NCI-H2196 (cell line): Measurements from ENCODE around the gene SPRR4.

ENCODE experiments used
- DNase-seq: peaks from one replicate; lab custom pipeline; 2025; ENCODE audit not compliant: unreplicated experiment; lab: John Stamatoyannopoulos, UW

The SPRR4 gene, protein sequence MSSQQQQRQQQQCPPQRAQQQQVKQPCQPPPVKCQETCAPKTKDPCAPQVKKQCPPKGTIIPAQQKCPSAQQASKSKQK

DNA sequence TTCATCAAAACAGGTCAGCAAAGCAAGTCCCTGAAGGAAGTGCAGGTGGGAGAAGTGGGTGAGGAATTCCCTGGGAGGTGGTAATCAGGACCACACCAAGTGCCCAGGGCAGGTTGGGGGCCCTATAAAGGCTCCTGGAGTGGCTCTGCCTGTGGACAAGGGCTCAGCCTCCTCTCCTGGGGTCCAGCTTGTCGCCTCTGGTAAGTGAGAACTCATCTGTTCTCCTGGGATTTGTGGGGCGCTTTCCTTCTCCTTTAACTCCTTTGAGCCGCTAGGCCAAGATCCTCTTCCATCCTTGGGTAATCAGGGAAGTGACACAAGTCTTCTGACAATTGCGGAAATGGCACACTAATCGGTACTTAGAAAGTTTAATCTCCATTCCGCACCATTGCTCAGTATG lies at the start of gene SPRR4:
Gene SPRR4, plus strand, starts transcription at position 154 of the 400 bp plus-strand sequence. CDS start 1,243 bp downstream, outside the sequence.
- no peak for DNase-seq

DNA sequence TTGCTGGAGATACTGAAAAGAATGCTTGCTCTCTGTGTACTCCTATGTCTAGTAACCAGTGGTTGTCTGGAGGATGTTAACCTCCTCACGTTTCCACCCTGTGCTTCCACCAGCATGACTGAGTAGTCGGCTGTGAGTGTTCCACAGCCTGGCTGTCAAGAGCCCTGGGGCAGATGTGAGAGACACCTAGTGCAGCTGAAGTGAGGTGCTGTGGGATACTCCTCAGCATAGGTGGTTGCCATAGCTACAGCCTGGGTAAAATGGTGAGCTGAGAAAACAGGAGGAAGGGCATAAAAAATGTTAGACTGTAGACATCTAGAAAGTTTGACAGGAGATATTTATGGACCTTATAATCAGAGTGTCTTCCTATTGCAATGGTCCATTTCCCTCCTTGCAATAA lies 46.3 kb upstream of the SPRR4 start:
- DNase-seq: no peak

DNA sequence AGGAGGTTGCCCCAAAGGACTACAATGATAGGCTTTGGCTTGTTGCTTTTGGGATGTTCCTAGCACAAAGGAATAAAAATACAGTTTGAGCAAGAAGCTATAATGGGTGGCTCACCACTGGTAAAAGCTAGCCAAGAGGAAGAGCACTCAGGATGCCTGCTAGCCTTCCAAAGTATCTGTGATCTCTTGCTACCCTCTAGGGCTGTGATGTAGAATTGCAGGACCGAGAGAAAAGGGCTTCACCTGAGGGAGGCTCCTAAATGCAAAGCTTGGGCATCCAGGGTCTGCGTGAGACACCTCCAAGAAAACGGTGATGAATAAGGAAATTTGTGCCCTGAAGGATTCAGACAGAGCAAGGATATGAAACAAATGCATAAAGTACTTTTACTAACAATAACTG lies 44.4 kb upstream of the SPRR4 start:
- no peak for DNase-seq

- DNase-seq: no peak
Measured at GRCh38 chr1:152928671-152929070, 41.8 kb upstream of the SPRR4 start.

DNA sequence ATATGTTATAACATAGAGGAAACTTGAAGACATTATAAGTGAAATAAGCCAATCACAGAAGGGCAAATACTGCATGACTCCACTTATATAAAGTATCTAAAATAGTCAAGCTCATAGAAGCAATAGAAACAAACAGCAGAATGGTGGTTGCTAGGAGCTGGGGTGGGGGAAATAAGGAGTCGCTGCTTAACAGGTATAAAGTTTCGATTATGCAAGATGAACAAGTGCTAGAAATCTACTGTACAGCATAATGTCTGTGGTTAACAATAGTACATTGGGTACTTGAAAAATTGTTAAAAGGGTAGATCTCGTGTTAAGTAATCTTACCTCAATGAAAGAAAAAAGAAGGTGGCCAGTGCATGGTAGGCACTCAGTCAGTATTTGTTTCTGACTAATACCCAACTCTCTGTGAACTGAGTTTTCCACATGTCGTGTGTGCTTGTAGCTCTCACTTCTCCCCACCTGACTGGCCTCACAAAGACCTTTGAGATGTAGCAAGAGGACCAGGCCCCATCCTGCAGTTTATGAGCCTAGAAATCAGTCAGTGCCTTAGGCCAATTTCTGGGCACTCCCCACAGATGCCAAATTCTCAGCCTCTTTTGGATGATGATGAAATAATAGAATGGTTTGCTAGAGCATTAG lies 38.2 kb upstream of the SPRR4 start:
- no peak for DNase-seq

DNA sequence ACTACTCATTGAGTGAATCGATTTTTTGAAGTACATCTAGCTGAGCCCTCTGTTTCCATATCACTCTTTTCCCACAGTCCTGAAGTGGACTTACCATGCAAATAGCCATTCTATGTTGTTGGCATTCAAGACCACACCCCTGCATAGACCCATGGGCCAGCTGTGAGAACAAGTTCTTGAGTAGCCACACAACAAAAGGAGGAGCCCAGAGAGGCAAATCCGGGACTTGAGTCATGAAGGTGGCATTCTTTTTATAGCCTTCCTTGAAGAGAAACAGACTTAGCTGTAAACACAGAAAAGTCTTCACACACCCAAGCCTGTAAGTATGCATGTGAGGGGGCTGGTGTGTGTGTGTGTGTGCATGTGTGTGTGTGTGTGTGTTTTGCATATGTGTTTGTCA lies 37.3 kb upstream of the SPRR4 start:
- no peak for DNase-seq

GRCh38 chr1:152940614-152941013 lies 29.8 kb upstream of the SPRR4 start:
- DNase-seq: no peak

- DNase-seq: no peak
Measured at GRCh38 chr1:152941037-152941711, 29.3 kb upstream of the SPRR4 start.

- no peak for DNase-seq
Measured at GRCh38 chr1:152942161-152942560, 28.3 kb upstream of the SPRR4 start.

GRCh38 chr1:152946248-152946647 lies 24.2 kb upstream of the SPRR4 start:
- DNase-seq: no peak

GRCh38 chr1:152946651-152947256 lies 23.7 kb upstream of the SPRR4 start, which contains the start of gene SPRR5:
Gene SPRR5, plus strand, starts transcription at chr1:152947206. Its CDS starts 1,349 bp downstream, at chr1:152948555.
- no peak for DNase-seq

DNA sequence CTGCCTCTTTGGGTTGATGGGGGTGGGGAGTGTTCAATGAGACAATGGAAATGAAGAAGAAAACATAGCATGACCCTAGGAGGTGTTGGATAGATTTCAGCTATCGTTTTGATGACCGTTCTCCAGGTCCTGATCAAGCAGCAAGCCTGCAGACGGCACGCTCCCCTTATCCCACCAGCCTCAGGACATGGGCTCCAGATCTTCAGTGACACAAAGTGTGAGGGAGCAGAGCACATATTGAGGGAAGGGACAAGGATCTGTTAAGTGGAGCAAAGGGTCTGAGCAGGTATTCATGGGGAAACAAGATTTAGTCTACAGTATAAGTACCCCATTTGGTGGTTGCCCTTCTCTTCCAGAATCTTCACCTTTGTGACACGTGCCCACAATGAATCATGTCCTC lies 18.7 kb upstream of the SPRR4 start:
- DNase-seq: no peak

- no peak for DNase-seq
Measured at GRCh38 chr1:152953761-152954160, 16.7 kb upstream of the SPRR4 start.

DNA sequence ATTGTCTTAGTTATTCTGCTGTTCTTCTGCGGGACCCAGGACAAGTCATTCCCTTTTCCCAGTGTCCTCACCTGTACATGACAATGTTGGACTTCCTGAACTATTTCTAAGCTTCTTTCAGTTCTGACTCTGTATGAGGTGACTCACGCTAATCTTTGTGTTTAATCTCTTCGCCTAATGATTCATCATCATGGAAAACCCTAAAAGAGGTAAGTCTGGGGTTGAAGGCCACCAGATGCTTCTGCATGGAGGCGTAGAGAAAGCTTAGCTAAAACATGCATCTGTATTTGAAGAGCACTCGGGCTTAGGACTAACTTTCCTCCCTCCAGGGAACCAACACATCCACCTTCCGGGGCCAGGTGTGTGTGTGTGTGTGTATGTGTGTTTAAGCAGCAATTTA lies 16.0 kb upstream of the SPRR4 start:
- DNase-seq: no peak

DNA sequence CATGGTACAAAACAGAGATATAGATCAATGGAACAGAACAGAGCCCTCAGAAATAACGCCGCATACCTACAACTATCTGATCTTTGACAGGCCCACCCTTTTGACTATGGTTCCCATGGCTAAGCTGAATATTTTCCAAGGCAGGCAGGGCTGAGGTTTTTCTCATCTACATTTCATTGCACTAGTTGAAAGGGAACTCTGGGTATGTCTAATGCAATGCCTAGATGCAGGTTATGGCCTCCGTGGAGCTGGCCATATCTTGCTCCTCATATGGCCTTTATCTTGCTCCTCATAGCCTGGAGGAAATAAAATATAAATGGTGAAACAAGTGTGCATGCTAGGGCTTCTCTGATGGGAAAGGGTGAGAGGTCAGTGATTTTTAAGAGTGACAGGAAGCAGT lies 12.9 kb upstream of the SPRR4 start:
- no peak for DNase-seq

DNA sequence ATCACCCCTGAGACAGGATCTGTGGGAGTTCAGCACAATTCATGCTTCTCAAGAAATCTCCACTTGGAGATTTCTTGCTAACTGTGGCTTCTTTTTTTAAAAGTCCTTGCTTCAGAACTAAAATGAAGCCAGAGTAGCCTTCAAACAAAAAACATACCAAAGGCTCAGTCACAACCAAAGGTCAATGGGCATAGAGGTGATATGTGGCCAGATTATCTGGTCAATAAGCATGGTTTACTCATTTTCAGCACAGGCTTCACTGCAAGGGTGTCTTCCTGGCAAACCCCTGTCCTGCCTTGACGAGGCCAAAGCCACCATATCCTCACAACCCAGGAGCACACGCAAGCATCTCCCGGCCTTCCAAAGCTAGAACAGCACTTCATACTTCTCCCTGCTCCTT lies 11.2 kb upstream of the SPRR4 start:
- no peak for DNase-seq

- DNase-seq: no peak
Measured at GRCh38 chr1:152959801-152960451, 10.5 kb upstream of the SPRR4 start.

GRCh38 chr1:152960452-152961044 lies 9.9 kb upstream of the SPRR4 start:
- no peak for DNase-seq

DNA sequence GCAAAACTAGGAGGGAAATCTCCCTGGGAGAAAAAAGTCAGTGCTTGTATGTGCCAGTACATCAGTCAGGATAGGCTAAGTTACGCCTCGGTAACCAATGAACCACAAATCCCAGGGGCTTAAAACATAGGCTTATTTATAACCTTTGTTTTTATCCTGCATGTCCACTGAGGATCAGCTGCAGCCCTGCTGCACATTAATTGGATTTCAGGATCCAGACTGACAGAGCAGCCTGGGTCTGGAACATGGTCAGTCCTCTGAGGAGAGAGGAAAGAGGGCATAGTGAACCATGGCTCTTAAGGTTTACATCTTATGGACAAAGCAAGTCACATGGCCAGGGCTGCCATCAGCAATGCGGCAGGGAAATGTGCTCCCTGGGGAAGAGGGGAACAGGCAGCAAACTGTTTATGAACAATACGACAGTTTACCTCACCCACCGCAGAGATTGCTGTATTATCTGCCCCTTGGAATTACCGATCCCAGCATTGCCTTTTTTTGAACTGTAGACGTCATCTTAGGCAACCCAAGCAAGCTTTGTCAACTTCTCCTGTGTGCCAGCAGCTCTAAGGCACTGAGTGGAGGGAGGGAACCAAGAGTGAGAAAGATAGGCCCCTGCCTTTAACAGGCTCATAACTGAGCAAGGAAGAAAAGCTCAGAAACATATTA lies 9.1 kb upstream of the SPRR4 start:
- DNase-seq: no peak

- DNase-seq: no peak
Measured at GRCh38 chr1:152962876-152963415, 7.5 kb upstream of the SPRR4 start.
